ENCODE measurements around the gene SLC2A9.

GRCh38 chr4:10025230-10025806 lies 4.0 kb upstream of the SLC2A9 start:
- TF ChIP-seq, protein P1, sequence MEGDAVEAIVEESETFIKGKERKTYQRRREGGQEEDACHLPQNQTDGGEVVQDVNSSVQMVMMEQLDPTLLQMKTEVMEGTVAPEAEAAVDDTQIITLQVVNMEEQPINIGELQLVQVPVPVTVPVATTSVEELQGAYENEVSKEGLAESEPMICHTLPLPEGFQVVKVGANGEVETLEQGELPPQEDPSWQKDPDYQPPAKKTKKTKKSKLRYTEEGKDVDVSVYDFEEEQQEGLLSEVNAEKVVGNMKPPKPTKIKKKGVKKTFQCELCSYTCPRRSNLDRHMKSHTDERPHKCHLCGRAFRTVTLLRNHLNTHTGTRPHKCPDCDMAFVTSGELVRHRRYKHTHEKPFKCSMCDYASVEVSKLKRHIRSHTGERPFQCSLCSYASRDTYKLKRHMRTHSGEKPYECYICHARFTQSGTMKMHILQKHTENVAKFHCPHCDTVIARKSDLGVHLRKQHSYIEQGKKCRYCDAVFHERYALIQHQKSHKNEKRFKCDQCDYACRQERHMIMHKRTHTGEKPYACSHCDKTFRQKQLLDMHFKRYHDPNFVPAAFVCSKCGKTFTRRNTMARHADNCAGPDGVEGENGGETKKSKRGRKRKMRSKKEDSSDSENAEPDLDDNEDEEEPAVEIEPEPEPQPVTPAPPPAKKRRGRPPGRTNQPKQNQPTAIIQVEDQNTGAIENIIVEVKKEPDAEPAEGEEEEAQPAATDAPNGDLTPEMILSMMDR (IDR thresholded peaks at IDR 0.05), result no peak
- TF ChIP-seq EP300 (IDR thresholded peaks at IDR 0.05), result no peak
- TF ChIP-seq POLR2AphosphoS5 (IDR thresholded peaks at IDR 0.05), result no peak
- no peak for TF ChIP-seq POLR2A (IDR thresholded peaks at IDR 0.05)

Data from stomach (tissue), 4 donors.